ENCODE results near the gene MCF2L2.

DNA sequence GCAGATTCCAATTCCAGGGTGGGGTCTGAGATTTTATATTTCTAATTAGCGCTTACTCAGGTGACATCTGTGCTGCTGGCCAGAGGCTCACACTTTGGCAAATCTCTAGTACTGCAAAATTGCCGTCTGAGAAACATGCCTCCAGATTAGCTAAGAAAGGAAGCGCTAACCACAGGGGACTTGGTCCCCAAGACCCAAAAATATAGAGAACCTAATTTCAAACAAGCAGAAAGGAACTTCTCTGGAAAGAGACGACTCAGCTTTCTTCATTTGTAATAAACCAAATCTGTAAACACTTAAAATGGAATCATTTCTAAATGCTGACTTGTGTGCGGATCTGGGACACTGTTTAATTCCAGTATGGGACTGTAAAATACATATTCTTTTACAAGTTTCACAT, 119.7 kb downstream of the MCF2L2 start:
- TF ChIP-seq, protein P1, sequence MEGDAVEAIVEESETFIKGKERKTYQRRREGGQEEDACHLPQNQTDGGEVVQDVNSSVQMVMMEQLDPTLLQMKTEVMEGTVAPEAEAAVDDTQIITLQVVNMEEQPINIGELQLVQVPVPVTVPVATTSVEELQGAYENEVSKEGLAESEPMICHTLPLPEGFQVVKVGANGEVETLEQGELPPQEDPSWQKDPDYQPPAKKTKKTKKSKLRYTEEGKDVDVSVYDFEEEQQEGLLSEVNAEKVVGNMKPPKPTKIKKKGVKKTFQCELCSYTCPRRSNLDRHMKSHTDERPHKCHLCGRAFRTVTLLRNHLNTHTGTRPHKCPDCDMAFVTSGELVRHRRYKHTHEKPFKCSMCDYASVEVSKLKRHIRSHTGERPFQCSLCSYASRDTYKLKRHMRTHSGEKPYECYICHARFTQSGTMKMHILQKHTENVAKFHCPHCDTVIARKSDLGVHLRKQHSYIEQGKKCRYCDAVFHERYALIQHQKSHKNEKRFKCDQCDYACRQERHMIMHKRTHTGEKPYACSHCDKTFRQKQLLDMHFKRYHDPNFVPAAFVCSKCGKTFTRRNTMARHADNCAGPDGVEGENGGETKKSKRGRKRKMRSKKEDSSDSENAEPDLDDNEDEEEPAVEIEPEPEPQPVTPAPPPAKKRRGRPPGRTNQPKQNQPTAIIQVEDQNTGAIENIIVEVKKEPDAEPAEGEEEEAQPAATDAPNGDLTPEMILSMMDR (IDR thresholded peaks at IDR 0.05; ENCODE audit: low read depth, low read length), result no peak
- TF ChIP-seq POLR2A (IDR thresholded peaks at IDR 0.05; ENCODE audit: extremely low read depth, insufficient read length), result no peak

All from NB4 (cell line).